Neural cell (in vitro differentiated cells): ENCODE measurements around the gene PPP1R9B.

ENCODE experiments used
- EP300 ChIP-seq: fragments of 450-650 bp; conservative IDR thresholded peaks from 2 replicates; pipeline ENCODE4 v1.6.1; 2014; ENCODE audit warnings: antibody characterized with exemption, mild to moderate bottlenecking, moderate library complexity; ENCODE audit not compliant: poor library complexity, severe bottlenecking
- EZH2 ChIP-seq: fragments of 200-600, 300-800 bp; shearing (Covaris generic), sonication (generic); IDR thresholded peaks from 2 replicates; pipeline ENCODE4 v1.6.1; 2014; ENCODE audit warnings: antibody characterized with exemption, low read length, borderline replicate concordance, mild to moderate bottlenecking; ENCODE audit not compliant: insufficient read depth, poor library complexity, severe bottlenecking
- MXI1 ChIP-seq: fragments of 450-650 bp; conservative IDR thresholded peaks from 2 replicates; pipeline ENCODE4 v1.6.1; 2014; ENCODE audit warnings: antibody characterized with exemption, mild to moderate bottlenecking; ENCODE audit not compliant: poor library complexity, severe bottlenecking
- POLR2AphosphoS5 ChIP-seq: IDR thresholded peaks from 2 replicates; pipeline ENCODE4 v1.6.1; 2012
- RAD21 ChIP-seq: fragments of 450-650 bp; conservative IDR thresholded peaks from 2 replicates; pipeline ENCODE4 v1.6.1; 2014; ENCODE audit warnings: antibody characterized with exemption, mild to moderate bottlenecking, moderate library complexity
- REST ChIP-seq: IDR thresholded peaks from 2 replicates; pipeline ENCODE4 v1.6.1; 2012; ENCODE audit warnings: borderline replicate concordance
- SMC3 ChIP-seq: fragments of 450-650 bp; conservative IDR thresholded peaks from 2 replicates; pipeline ENCODE4 v1.6.1; 2014; ENCODE audit warnings: antibody characterized with exemption, mild to moderate bottlenecking, moderate library complexity; ENCODE audit not compliant: poor library complexity
- TAF1 ChIP-seq: IDR thresholded peaks from 2 replicates; pipeline ENCODE4 v1.6.1; 2012; ENCODE audit warnings: low read depth
- TF ChIP-seq, protein P1 (sequence below): fragments of 450-650 bp; IDR thresholded peaks from 2 replicates; pipeline ENCODE4 v1.5.1; 2014; ENCODE audit warnings: antibody characterized with exemption, mild to moderate bottlenecking, moderate library complexity; ENCODE audit not compliant: poor library complexity, severe bottlenecking

DNA sequence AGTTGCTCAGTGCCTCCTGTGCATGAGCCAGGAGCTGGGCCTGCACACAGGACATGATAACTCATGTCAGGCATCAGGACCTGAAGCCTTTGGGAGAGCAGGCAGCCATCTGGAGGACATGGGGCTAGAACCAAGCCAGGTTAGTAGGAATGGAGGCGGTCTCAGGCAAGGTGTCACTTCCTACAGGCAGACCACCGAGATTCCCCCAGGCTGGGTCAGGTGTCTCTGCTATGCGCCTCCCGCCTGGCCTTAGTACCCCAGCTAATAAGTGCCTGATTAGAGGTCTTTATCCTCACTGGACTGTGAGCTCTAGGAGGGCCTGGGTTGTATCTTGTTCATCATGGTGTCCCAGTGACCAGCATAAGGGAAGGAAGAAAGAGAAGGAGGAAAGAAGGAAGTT lies 36.1 kb downstream of the PPP1R9B start:
- TF ChIP-seq, protein P1, sequence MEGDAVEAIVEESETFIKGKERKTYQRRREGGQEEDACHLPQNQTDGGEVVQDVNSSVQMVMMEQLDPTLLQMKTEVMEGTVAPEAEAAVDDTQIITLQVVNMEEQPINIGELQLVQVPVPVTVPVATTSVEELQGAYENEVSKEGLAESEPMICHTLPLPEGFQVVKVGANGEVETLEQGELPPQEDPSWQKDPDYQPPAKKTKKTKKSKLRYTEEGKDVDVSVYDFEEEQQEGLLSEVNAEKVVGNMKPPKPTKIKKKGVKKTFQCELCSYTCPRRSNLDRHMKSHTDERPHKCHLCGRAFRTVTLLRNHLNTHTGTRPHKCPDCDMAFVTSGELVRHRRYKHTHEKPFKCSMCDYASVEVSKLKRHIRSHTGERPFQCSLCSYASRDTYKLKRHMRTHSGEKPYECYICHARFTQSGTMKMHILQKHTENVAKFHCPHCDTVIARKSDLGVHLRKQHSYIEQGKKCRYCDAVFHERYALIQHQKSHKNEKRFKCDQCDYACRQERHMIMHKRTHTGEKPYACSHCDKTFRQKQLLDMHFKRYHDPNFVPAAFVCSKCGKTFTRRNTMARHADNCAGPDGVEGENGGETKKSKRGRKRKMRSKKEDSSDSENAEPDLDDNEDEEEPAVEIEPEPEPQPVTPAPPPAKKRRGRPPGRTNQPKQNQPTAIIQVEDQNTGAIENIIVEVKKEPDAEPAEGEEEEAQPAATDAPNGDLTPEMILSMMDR, result no peak
- TF ChIP-seq POLR2AphosphoS5, result no peak
- no peak for TF ChIP-seq TAF1
- TF ChIP-seq EZH2, result no peak
- no peak for TF ChIP-seq EP300
- TF ChIP-seq MXI1, result no peak
- no peak for TF ChIP-seq RAD21
- no peak for TF ChIP-seq SMC3
- no peak for TF ChIP-seq REST
